HUES6 (cell line): Measurements from ENCODE around the gene PRAMEF12.
"Not testable (repeated sequence)": the region's sequence is repeated elsewhere in the genome, so short reads cannot be mapped to it uniquely, and the experiment has no call there.

Experiments used
- H3K27ac ChIP-seq: 2 replicates; pipeline ENCODE4 v1.7.0; 2013; ENCODE audit warnings: low read depth, mild to moderate bottlenecking, low read length, inconsistent platforms
- H3K27me3 ChIP-seq: 2 replicates; pipeline ENCODE4 v1.6.1; 2013; ENCODE audit warnings: low read length; ENCODE audit not compliant: control insufficient read depth, insufficient read depth
- H3K36me3 ChIP-seq: 2 replicates; pipeline ENCODE4 v1.6.1; 2013; ENCODE audit warnings: low read length; ENCODE audit not compliant: control insufficient read depth, insufficient read depth
- H3K4me1 ChIP-seq: 2 replicates; pipeline ENCODE4 v1.6.1; 2013; ENCODE audit warnings: low read length; ENCODE audit not compliant: control insufficient read depth, insufficient read depth
- H3K4me3 ChIP-seq: 2 replicates; pipeline ENCODE4 v1.5.1; 2013; ENCODE audit warnings: low read depth, low read length
- H3K9ac ChIP-seq: one replicate; pipeline ENCODE4 v1.6.1; 2013; ENCODE audit warnings: mild to moderate bottlenecking, low read length
- H3K9me3 ChIP-seq: 2 replicates; pipeline ENCODE4 v1.6.1; 2013; ENCODE audit warnings: low read depth, low read length; ENCODE audit not compliant: control insufficient read depth, insufficient read depth

Gene PRAMEF12

GRCh38 chr1:12770620-12771019 lies 2.9 kb upstream of the PRAMEF12 start:
- Histone ChIP-seq H3K9me3 (no peaks in the 10 kb centered on the region), H3K9ac (no peak overlapping the region), H3K27me3 (peaks cover 6% of the 10 kb centered on the region; the same call in 1 of the 2 replicates), H3K36me3 (no peaks in the 10 kb centered on the region), H3K4me1 (no peaks in the 10 kb centered on the region; the same call in 1 of the 2 replicates), H3K27ac (no peak overlapping the region), H3K4me3 (no peak overlapping the region)

GRCh38 chr1:12771186-12771585 lies 2.4 kb upstream of the PRAMEF12 start:
- no peaks in the 10 kb centered on the region; the same call in 1 of the 2 replicates for H3K4me1 ChIP-seq
- H3K36me3 ChIP-seq: no peaks in the 10 kb centered on the region
- H3K4me3 ChIP-seq: no peak overlapping the region
- no peak overlapping the region for H3K9ac ChIP-seq
- peaks cover 6% of the 10 kb centered on the region; the same call in 1 of the 2 replicates for H3K27me3 ChIP-seq
- H3K9me3 ChIP-seq: no peaks in the 10 kb centered on the region
- no peak overlapping the region for H3K27ac ChIP-seq

- Histone ChIP-seq H3K36me3 (no peaks in the 10 kb centered on the region), H3K4me1 (no peaks in the 10 kb centered on the region; the same call in 1 of the 2 replicates), H3K27ac (no peak overlapping the region), H3K9ac (no peak overlapping the region), H3K9me3 (no peaks in the 10 kb centered on the region), H3K4me3 (no peak overlapping the region), H3K27me3 (peaks cover 6% of the 10 kb centered on the region; the same call in 1 of the 2 replicates)
Measured at GRCh38 chr1:12772520-12772919, 1.0 kb upstream of the PRAMEF12 start.

GRCh38 chr1:12774801-12775345 lies 1.3 kb downstream of the PRAMEF12 start:
- H3K9ac ChIP-seq: no peak overlapping the region
- H3K36me3 ChIP-seq: no peaks in the 10 kb centered on the region
- H3K4me1 ChIP-seq: no peaks in the 10 kb centered on the region
- H3K27me3 ChIP-seq: peaks cover 6% of the 10 kb centered on the region; the same call in 1 of the 2 replicates
- no peak overlapping the region for H3K4me3 ChIP-seq
- H3K27ac ChIP-seq: no peak overlapping the region
- H3K9me3 ChIP-seq: no peaks in the 10 kb centered on the region

GRCh38 chr1:12775443-12775842 lies 1.9 kb downstream of the PRAMEF12 start:
- H3K36me3 ChIP-seq: no peaks in the 10 kb centered on the region
- peaks cover under 1% of the 10 kb centered on the region; the same call in 1 of the 2 replicates for H3K27me3 ChIP-seq
- H3K27ac ChIP-seq: no peak overlapping the region
- H3K4me1 ChIP-seq: no peaks in the 10 kb centered on the region
- no peak overlapping the region for H3K9ac ChIP-seq
- no peaks in the 10 kb centered on the region for H3K9me3 ChIP-seq
- no peak overlapping the region for H3K4me3 ChIP-seq

GRCh38 chr1:12776801-12777557 lies 3.4 kb downstream of the PRAMEF12 start:
- Histone ChIP-seq H3K27me3 (no peaks in the 10 kb centered on the region), H3K4me1 (no peaks in the 10 kb centered on the region), H3K36me3 (no peaks in the 10 kb centered on the region), H3K4me3 (no peak overlapping the region), H3K27ac (no peak overlapping the region), H3K9ac (no peak overlapping the region), H3K9me3 (no peaks in the 10 kb centered on the region)

GRCh38 chr1:12778061-12778460 lies 4.5 kb downstream of the PRAMEF12 start:
- Histone ChIP-seq H3K27ac (no peak overlapping the region), H3K27me3 (no peaks in the 10 kb centered on the region), H3K4me3 (no peak overlapping the region), H3K9me3 (no peaks in the 10 kb centered on the region), H3K36me3 (no peaks in the 10 kb centered on the region), H3K9ac (no peak overlapping the region), H3K4me1 (no peaks in the 10 kb centered on the region)

- H3K27ac ChIP-seq: no peak overlapping the region
- no peaks in the 10 kb centered on the region for H3K27me3 ChIP-seq
- H3K9ac ChIP-seq: no peak overlapping the region
- H3K4me1 ChIP-seq: no peaks in the 10 kb centered on the region
- H3K4me3 ChIP-seq: no peak overlapping the region
- H3K9me3 ChIP-seq: no peaks in the 10 kb centered on the region
- no peaks in the 10 kb centered on the region for H3K36me3 ChIP-seq
Measured at GRCh38 chr1:12778907-12779306, 5.4 kb downstream of the PRAMEF12 start.

GRCh38 chr1:12781488-12781887 lies 8.0 kb downstream of the PRAMEF12 start:
- not testable (repeated sequence) for H3K4me1 ChIP-seq, H3K4me3 ChIP-seq, H3K36me3 ChIP-seq, H3K27ac ChIP-seq, H3K27me3 ChIP-seq, H3K9ac ChIP-seq
- peaks cover 18% of the 10 kb centered on the region for H3K9me3 ChIP-seq

- H3K4me3 ChIP-seq, H3K4me1 ChIP-seq, H3K36me3 ChIP-seq, H3K27ac ChIP-seq, H3K27me3 ChIP-seq, H3K9ac ChIP-seq: not testable (repeated sequence)
- peaks cover 25% of the 10 kb centered on the region for H3K9me3 ChIP-seq
Measured at GRCh38 chr1:12783783-12784182, 10.2 kb downstream of the PRAMEF12 start.

- not testable (repeated sequence) for H3K27ac ChIP-seq, H3K4me3 ChIP-seq, H3K4me1 ChIP-seq, H3K9ac ChIP-seq, H3K27me3 ChIP-seq, H3K36me3 ChIP-seq
- peaks cover 25% of the 10 kb centered on the region for H3K9me3 ChIP-seq
Measured at GRCh38 chr1:12784729-12785128, 11.2 kb downstream of the PRAMEF12 start.
